C4-2B (cell line): ENCODE results near the gene PPP1R11.

Source experiments
- H3K27ac ChIP-seq: fragments of 450-650 bp; 2 replicates; pipeline ENCODE4 v1.5.1; 2017
- CTCF ChIP-seq: fragments of 450-650 bp; conservative IDR thresholded peaks from 2 replicates; pipeline ENCODE4 v1.5.1; 2017; ENCODE audit warnings: mild to moderate bottlenecking
- ZFX ChIP-seq: fragments of 450-650 bp; IDR thresholded peaks from 2 replicates; pipeline ENCODE4 v1.6.1; 2017

The PPP1R11 gene

GRCh38 chr6:30047220-30047619 lies 19.8 kb upstream of the PPP1R11 start:
- TF ChIP-seq CTCF = no peak
- H3K27ac ChIP-seq = no peak overlapping the region

- no peak for TF ChIP-seq ZFX
- no peak for TF ChIP-seq CTCF
- H3K27ac ChIP-seq = no peak overlapping the region
Measured at GRCh38 chr6:30053682-30054081, 13.3 kb upstream of the PPP1R11 start.

- H3K27ac ChIP-seq = no peak overlapping the region
- TF ChIP-seq ZFX (no peak), CTCF (no peak)
Measured at GRCh38 chr6:30055513-30055912, 11.5 kb upstream of the PPP1R11 start.

GRCh38 chr6:30060606-30061091 lies 6.3 kb upstream of the PPP1R11 start:
- peak overlapping the region; percentile 87 for H3K27ac ChIP-seq
- no peak for TF ChIP-seq CTCF
- TF ChIP-seq ZFX = no peak

- peak; percentile 44; the same call in 1 of the 2 replicates for TF ChIP-seq ZFX
- TF ChIP-seq CTCF = no peak
Measured at GRCh38 chr6:30061092-30061857, 5.7 kb upstream of the PPP1R11 start, which contains the start of gene POLR1H. POLR1H (plus strand) TSS chr6:30061265; CDS start chr6:30061525, 260 bp downstream.

GRCh38 chr6:30061858-30062458 lies 5.0 kb upstream of the PPP1R11 start:
- H3K27ac ChIP-seq = peak overlapping the region; percentile 87
- TF ChIP-seq ZFX = peak; percentile 20; the same call in 1 of the 2 replicates
- no peak for TF ChIP-seq CTCF

More at GRCh38 chr6:30061092-30061857, 5.7 kb upstream of the PPP1R11 start, which contains the start of gene POLR1H:
- peak within 1 kb of the TSS; percentile 87 for H3K27ac ChIP-seq

GRCh38 chr6:30062471-30063178 lies 4.4 kb upstream of the PPP1R11 start:
- TF ChIP-seq CTCF (no peak), ZFX (no peak)
- H3K27ac ChIP-seq = peak overlapping the region; percentile 87
